Activated CD8-positive, alpha-beta memory T cell treated with anti-CD3 and anti-CD28 coated beads for 4 hours (primary cell): Measurements from ENCODE around the gene C16orf95.
"Not testable (repeated sequence)": the region's sequence is repeated elsewhere in the genome, so short reads cannot be mapped to it uniquely, and the experiment has no call there.

Experiments
- DNase-seq, 2 donors: peaks; one replicate each; pipeline ENCODE4 v3.0.0-alpha.2; 2020; ENCODE audit warnings: low read depth in 2 of 2

The C16orf95 gene

GRCh38 chr16:87291944-87292343, 25.2 kb downstream of the C16orf95 start:
- no peak for DNase-seq

GRCh38 chr16:87288753-87289362, 28.3 kb downstream of the C16orf95 start:
- no peak for DNase-seq

- no peak for DNase-seq
Observed at GRCh38 chr16:87286839-87287626, 30.2 kb downstream of the C16orf95 start.

GRCh38 chr16:87284183-87284582, 33.0 kb downstream of the C16orf95 start:
- DNase-seq = no peak

GRCh38 chr16:87279094-87279658, 38.0 kb downstream of the C16orf95 start:
- DNase-seq = no peak

- no peak for DNase-seq
Observed at GRCh38 chr16:87278191-87279093, 38.8 kb downstream of the C16orf95 start.

GRCh38 chr16:87276924-87277323, 40.3 kb downstream of the C16orf95 start:
- DNase-seq = no peak

- no peak for DNase-seq
Observed at GRCh38 chr16:87276091-87276701, 41.0 kb downstream of the C16orf95 start.

- DNase-seq = no peak
Observed at GRCh38 chr16:87274794-87275193, 42.4 kb downstream of the C16orf95 start.

- no peak for DNase-seq
Observed at GRCh38 chr16:87273471-87274030, 43.6 kb downstream of the C16orf95 start.

GRCh38 chr16:87271256-87271655, 45.9 kb downstream of the C16orf95 start:
- DNase-seq = no peak

- no peak for DNase-seq
Observed at GRCh38 chr16:87267566-87267965, 49.6 kb downstream of the C16orf95 start.

GRCh38 chr16:87266846-87267245, 50.3 kb downstream of the C16orf95 start:
- DNase-seq = no peak

GRCh38 chr16:87265261-87265660, 51.9 kb downstream of the C16orf95 start:
- no peak for DNase-seq

GRCh38 chr16:87264634-87265033, 52.6 kb downstream of the C16orf95 start:
- no peak for DNase-seq

GRCh38 chr16:87263418-87264052, 53.7 kb downstream of the C16orf95 start:
- no peak for DNase-seq

- no peak for DNase-seq
Observed at GRCh38 chr16:87259431-87259830, 57.8 kb downstream of the C16orf95 start.

- DNase-seq = not testable (repeated sequence)
Observed at GRCh38 chr16:87258653-87259052, 58.5 kb downstream of the C16orf95 start.

GRCh38 chr16:87255866-87256265, 61.3 kb downstream of the C16orf95 start:
- no peak for DNase-seq

GRCh38 chr16:87254734-87255133, 62.5 kb downstream of the C16orf95 start:
- DNase-seq = no peak

GRCh38 chr16:87254296-87254695, 62.9 kb downstream of the C16orf95 start:
- DNase-seq = no peak
